GM21360 (cell line): Measurements from ENCODE around the gene SPTBN1.

ENCODE experiments used
- ATAC-seq: cut with Tn5 transposase; IDR thresholded peaks from one replicate; pipeline ENCODE4 v1.9.1; 2021; ENCODE audit warnings: mild to moderate bottlenecking, moderate library complexity; ENCODE audit not compliant: unreplicated experiment

The SPTBN1 gene

DNA sequence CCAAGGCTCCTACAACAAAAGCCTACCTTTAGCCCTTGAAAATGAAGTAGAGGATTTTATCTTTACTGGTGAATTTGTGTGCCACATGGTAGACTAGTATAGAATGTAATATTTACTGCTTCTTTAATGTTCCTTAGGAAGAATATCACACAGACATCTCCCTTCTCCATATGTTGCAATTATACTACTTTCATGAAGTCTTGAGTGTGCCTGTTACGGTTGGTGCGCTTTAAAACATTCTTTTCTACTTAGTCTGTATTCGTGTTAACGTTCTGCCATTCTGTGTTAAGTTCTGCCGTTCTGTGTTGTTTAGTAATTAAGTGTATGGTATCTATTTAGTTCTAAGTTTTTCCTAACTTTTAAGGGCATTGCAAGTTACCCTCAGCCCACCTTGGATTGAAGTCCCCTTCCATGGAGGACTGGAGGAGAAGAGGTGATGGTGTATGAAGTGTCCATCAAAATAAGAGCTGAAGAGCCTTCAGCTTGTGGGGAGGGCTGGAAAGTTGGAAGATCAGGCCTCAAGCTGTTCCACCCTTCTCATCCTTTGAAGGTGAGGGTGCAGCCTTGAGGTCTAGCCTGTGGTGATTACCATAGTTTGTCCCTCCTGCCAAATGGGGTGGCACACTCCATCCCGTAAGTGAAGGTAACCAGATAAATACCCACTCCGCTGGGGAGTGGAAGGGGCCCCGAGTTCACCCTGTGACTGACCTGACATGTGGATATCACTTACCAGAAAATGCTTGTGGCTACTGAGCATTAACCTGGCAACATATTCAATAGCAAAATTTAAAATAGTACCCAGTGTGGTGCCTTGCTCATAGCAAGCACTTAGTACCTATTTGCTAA lies 131.3 kb downstream of the SPTBN1 start:
- no peak for ATAC-seq

DNA sequence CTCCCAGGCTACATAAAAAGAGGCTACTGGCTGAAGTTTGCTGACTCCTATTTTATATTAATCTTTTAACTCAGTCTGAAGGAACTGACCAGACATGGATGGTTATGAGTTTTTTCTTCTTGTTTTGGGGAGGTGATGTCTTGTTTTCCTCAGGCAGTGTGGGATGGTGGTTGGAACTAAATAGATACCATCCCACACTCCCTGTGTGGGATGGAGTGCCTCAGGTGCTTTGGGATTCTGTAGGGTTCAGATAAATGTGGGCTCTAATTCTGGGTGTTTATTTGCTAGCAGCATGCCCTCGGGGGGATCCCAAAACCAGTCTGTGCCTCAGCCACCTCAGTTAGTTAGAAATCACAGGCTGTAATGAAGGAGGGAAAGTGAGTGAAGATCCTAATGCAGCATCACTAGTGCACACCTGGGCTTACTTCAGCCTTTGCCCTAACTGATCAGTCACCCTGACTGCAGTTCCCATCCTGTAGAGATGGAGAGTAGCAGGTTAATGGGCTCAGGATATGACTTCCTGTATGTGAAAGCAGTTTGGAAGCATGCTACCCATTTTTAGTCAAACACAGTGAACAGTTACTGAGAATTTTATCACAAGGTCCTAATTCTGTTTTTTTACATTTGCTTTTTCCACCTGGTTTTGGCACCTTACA lies 132.2 kb downstream of the SPTBN1 start:
- no peak for ATAC-seq

DNA sequence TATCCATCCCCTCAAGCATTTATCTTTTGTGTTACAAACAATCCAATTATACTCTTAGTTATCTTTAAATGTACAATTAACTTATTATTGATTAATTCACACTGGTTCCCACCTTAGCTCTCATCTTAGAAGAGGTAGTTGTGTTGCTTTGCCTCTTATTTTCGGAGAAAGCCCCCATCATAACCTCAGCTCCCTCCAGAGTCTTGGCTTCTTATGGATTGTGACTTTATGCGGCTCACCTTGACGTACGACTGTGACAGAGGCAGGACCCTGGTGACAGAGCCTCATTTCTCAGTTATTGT lies 132.9 kb downstream of the SPTBN1 start:
- ATAC-seq, result no peak

DNA sequence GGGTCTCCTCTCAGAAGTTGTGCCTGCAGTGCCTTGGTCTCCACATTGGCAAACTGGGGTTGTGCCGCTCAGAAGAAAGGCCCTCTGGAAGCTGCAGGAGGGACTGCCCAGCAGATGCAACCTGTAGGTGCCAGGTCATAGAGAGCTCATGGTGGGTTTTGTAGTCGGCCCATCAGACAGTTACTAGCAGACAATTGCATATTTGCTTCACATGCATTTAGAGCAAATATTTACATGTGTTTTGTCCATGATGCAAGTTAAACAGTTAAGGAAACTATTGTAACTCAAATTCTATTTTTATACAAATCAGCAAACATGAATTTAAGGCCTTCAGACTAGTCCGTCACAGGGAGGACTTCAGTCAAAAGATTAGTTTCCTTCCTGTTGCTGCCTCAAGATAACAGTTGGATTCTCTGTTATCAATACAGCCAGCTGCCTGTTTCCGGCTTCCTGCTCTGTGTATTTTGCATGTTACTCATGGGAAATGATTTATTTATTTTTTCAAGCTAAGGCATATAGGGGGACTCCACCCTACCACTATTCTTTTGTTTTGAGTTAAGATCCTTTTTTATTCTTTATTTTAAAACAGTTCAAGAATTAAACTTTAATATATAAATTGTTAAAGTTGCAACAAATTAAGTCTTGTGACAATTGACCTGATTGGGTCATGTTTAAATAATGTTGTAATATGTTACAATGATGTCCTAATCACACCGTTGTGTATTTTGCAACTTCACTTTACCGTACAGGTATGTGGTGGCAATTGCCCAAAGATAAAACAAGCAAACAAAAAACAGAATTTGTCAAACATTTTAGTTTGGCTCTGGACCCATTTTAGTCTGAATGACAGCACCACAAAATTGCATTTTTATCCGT lies 133.5 kb downstream of the SPTBN1 start:
- ATAC-seq, result peak; percentile 46

DNA sequence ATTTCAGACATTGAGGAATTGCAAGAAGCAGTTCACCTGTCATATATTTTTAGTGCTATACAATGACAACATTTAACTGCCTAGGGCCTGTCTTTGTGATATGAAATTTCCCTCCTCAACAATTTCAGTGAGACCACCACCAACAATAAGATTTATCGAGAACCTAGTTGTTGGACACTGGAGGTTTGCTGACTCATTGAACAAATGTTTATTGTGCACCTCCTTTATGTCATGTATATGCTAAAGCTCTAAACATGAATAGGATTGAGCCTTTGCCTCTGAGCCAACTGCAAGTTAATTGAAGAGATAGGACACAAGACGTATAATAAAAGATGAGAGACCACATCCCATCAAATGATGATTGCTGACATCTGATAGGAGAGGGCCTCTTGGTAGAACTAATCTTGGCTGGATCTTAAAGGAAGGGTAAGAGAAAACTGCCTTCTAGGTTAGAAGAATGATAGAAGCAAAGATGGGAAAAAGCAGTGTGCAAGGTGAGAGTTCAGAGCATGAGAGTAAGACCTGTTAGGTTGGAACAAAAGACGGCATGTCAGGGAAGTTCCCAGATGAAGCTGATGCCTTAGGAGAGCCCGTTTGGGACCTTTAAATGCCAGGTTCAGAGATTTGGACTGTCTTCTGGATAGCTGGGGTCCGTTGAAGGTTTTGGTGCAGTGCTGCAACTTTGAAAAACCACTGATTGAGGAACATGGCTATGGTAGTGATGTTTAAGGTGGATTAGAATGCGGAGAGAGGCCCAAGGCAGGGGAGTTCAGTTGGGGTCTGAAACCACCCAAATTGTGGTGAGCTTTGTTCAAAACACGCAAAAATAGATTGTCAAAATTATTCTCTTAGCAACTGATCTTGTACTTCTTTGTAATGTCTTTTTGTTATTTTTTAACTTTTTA lies 134.3 kb downstream of the SPTBN1 start:
- ATAC-seq, result no peak

DNA sequence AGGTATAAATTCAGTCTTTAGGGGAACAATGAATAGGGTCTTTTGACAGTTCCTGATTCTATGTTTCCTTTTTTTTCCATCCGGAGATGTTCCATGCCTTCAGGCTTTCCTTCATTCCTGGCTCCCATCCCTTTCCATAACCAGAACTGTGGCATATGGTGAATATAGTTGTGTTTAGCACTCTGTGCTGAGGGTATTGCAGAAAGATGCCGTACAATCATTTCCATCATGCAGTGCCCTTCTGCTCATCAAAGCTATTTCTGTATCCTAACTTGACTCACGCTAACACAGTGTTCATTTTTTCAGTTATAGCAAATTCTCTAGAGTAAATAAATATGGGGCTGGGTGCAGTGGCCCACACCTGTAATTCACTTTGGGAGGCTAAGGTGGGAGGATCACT lies 135.4 kb downstream of the SPTBN1 start:
- no peak for ATAC-seq

DNA sequence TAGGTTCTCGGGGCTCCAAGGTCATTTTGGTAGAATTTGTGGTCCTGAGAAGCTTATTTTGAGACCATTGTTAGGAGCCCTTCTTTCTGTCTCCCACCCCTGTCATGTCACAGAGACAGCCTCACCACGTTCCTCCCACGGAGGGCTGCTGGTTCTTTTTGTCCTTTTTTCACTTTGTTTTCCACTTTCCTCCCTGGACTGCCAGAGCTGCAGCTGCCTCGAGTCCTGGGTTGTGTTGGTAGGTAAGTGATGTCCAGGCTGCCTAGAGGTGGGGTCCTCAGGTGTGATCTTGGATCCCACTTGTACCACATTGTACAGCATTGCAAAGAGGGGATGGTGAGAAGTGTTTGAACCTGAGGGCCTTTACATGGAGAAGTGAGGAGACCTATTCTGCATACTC lies 137.1 kb downstream of the SPTBN1 start:
- no peak for ATAC-seq

DNA sequence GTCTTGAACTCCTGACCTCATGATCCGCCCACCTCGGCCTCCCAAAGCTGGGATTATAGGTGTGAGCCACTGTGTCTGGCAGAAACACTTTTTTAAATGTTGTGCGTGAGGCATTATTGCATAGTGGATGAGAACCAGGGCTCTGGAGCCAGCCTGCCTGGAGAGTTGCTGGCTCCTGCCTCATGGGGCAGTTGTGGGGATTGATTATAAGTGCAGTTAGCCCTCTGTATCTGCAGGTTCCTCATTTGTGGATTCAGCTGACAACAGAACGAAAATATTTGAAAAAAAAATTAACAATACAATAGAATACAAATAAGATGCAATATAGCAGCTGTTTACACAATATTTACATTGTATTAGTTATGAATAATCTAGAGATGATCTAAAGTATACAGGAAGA lies 137.9 kb downstream of the SPTBN1 start:
- no peak for ATAC-seq

DNA sequence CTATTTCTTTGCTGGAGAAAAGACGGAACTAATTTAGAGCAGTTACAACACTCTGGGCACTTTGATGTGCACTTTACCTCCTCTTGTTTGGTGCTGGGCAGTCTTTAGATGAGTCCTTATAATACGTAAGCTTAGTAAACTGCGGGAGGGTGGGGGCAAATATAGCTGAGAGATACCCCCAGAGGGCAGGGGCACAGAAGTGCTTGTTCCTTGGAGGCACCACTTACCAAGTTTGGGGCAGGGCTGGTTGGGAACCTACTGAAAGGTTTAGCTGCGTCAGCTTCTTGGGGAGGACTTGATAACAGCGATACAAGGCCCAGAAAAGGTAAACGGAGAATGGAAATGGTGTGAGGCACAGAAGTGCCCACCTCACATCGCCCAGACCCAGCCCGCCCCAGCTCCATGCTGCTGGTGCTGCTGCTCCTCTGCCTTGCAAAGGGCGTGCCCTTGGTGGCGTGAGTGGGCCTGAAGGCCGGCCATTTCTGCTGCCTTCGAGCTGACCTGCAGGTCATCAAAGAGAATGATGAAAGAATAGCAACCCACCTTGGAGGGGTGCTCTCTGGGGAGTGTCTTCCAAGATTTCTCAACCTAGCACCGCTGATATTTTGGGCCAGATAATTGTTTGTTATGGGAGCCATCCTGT lies 139.2 kb downstream of the SPTBN1 start:
- no peak for ATAC-seq

DNA sequence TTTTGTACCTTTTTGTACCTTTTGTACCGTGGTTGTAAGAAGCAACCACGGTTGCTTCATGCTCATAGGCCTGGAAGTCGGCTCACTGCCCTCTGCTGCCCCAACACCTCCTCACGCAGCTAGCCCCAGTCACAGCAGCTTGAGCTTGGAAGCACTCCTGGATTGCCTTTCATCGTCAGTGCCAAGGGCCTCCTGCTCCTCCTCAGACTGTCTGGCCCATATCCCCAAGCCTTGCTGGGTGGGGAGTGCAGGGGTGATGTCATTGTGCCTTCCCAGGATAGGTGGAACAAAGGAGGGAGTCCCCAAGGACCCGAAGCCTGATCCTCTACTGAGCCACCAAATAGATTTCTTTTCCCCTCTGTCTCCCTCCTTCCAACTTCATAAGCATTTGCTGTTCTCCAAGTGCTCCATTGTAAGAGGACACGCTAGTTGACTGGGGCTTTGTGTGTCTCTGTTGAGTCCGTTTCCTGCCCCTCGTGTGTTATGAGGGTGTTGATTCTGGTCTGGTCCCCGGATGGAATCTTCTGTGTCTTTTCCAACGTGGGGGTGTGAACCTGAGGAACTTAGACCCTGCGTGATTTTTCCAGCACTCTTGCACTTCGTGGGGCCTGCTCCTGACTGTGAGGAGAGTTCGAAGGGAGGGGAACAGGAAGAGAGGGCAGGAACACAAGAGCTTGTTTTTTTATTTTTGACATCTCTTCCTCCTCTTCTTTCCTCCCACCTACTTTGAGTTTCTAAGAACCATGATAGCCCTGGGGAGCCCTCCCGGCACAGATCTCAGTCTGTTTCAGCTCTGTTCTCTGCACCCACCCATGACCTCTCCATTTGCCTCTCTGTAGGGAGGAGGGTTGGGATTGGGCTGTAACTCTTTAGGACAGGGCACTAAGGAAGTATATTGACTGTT lies 140.1 kb downstream of the SPTBN1 start:
- no peak for ATAC-seq

DNA sequence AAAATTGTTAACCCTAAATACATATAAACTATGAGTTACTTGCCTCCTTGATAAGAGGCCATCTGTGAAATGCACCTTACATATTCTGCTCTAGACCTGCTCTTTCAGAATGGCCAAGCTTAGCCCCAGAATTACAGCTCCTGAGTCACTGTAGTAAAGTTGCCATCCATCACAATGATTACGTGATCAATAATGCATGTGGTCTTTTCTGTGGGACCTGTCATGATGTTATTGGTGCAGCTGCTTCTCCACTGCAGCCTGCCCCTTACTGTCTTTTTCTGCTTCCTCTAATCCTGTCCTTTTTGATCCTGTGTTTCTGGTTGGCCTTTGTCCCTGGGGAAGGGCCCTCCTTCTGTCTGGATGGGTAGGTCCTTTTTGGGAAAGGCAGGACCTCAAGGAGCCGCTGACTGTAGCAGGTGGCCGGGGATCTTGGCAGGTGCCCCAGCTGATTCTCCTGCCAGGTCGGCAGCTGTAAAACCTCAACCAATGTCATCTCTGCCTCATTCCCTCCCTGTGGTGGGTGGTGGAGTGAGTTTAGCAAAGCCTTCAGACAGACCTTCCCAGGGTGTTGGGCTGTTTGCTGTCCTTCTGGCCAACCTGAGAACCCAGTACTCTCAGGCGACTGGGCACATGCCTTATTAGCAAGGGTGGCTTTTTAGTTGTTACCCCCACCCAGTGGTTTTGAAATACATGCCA lies 141.2 kb downstream of the SPTBN1 start:
- no peak for ATAC-seq

DNA sequence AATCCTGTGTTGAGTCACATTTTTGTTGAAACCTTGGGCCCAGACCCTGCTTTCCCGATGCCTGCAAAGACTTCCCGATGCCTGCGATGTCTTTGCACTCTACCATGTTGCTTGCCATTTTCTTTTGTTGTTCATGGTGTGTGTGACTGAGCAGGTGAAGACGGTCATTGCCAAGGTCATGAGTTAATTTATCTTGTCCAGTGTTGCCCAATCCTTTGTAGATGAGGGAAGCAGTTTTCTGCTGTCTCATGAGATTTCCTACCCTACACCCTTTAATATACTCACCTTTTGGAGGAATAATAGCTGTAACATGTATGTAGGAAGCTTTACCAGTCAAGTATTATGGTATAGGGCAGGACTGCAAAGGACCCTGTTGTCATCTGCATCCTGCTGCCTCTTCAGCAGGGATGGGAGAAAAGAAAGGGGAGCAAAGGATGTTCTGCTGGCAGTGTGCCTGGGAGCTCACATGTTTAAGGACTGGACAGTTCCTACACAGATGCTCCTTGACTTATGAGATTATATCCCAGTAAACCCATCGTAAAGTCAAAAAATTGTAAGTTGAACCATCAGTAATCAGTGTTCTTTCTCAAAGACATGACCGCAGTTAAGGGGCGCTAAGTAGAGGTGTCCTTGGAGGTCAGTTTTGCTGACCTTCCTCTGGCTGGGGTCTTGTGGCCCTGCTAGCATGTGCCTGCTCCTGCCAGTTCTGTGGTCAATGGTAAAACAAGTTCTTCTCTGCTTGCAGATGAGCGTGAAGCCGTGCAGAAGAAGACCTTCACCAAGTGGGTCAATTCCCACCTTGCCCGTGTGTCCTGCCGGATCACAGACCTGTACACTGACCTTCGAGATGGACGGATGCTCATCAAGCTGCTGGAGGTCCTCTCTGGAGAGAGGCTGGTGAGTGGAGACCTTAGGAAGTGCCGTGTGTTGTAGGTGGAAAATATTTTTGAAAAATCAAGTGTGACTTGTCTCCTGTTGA lies 142.5 kb downstream of the SPTBN1 start:
- ATAC-seq, result no peak

DNA sequence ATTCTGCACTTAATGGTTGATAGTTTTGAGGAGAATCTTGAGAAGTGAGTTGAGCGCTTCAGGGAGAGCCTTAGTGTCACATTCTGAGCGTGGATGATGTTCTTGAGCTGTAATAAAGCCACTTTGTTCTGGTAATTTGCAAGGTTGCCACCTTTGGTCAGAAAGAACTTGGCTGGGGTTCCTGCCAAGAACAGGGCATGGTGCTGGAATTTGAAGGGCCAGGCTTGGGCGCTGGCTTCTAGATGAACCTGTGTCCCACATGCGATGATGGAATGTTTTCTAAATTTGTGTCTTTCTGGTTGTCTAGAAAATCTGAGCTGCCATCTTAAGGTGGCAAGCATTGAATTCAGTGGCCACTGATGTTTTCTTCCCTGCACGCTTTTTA lies 143.2 kb downstream of the SPTBN1 start:
- no peak for ATAC-seq

DNA sequence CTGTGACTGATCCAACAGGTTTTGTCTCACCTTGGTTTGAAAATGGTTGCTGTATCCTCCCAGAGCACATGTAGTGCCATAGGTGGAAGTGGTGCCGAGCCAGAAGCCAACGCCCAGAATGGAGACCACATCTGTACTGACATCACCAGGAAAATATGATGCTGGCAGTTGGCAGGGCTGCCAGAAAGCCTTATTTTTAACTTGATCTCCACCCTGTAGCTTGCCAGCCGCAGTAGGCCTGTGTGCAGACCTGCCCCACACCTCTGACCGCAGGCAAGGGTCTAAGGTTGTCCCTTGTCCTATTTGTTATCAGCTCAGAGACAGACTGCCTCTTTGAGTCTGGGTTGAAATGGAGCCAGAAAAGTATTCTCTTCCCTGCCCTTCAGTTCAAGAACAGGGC lies 143.8 kb downstream of the SPTBN1 start:
- ATAC-seq, result no peak

DNA sequence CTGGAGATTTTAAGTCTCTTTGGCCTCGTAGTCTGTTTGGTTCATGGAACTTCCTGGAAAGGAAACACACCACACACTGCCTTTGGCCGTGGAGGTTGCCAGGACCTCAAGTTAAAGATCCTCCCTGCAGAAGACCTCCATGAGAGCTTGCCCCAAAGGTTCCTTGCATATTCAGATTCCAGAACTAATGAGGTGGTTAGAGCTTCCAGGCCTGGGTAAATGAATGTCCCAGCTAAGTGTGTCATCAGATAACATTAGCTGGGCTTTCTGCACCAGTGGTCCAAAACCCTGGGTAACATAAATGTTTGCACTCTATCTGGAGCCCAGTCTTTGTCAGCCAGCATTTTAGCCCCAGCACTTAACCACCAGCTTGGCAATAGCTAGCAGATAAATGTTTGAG lies 145.2 kb downstream of the SPTBN1 start:
- ATAC-seq, result no peak

DNA sequence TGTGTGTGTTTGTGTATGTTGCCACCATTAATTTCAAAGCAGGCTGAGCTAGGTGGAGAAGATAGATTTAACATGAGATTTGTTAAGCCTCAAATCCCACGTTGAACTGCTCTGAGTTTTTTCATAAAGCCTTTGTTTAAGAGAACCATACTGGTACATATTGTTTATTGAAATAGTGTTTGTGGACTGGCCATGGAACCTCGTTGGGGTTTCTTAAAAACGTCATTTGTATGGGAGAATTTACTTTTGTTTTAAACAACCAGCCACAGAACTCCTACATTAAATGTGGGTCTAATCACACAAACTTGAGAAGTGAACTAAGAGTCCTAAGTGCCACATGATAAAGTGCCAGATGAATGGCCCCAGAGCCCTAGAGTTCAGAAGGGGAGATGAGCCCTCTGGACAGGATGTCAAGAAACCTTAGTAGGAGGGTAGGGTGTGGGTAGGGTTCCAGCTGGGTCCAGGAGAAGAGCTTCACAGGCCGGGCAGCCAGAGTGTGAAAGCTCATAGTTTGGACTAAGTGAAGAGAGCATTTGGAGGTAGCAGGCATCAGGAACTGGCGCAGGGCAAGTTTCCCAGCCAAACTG lies 146.7 kb downstream of the SPTBN1 start:
- no peak for ATAC-seq

DNA sequence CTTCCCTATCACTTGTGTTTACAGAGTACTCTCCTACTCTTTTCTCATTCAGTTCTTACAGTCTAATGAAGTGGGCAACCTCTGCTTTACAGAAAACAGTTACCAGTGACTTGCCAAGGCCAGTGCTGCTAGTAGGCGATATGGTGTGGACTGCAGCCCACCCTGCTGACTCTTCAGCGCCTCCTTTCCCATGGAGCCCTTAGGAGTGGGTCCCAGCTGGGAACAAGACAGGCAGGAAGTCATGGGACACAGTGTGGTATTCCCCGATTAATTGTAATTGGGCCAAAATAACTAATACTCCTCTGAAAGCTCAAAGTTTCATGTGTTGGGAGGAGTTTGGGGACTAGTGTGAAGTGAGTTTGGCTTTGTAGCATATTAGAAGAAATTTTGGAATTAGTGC lies 147.2 kb downstream of the SPTBN1 start:
- ATAC-seq, result no peak
